UCSD-AML1 (cell line): ENCODE data around the gene PTPRN2.
"Not testable (repeated sequence)": the region's sequence is repeated elsewhere in the genome, so short reads cannot be mapped to it uniquely, and the experiment has no call there.

Experiments used
- DNase-seq: peaks from one replicate; lab custom pipeline; 2025; ENCODE audit not compliant: unreplicated experiment; lab: John Stamatoyannopoulos, UW

The PTPRN2 gene

DNA sequence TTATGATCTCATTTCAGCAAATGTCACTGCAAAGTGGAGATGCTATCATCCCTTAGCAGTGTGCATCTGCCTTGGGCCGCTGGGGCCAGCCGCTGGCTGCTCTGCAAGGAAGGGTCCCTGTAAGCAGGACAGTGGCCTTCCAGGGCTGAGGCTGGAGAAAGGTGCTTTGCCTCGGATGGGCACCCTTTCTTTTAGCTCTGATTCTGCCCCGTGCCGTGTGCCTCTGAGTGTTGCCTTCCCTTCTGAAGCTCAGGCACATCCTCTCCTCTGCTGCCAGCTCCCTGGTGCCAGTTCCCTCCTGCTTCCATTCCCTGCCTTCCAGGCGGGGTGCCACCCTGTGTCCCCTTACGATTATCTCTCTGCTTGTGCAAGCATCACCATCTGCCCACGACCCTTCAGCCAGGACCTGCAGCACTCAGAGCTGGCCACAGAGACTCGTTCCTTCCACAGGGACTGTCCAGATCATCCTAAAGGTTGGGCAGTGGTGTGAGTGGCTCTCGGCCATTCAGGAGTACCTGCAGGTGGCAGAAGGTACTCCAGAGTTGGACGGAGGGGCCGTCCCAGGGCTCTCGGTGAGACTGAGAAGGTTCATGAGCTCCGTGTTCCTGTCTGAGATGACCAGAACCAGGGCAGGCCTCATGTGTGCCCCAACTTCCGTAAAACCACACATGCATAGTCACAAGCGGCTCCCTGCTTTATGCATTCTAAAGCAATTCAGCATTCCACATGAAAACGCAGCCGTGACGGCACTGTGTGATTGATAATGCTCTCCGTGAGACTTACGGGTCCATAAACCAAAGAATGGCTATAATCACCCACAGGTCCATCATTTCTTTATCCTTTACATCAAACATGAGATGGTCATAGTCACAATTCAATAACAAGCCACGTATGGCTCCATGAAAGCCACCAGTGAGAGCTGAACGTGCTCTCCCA lies 879.4 kb downstream of the PTPRN2 start:
- DNase-seq, result no peak

DNA sequence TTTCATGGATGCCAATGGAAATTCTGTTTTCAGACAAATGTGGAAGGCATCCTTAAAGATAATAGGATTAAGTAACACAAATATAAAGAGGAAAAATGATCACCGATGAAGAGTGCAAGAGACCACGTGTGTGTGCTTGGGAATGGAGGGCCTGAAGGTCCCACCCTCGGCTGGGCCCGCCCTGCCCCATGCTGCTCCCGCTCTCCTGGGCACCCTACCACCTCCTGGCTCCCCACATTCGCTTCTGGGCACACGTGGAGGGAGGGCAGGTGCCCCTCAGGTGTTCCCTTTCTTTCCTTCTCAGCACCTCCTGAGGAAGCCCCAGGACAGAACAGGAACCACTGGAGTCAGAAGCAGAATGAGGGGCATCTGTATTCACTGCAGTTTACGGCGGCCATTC lies 883.3 kb downstream of the PTPRN2 start:
- DNase-seq, result no peak

DNA sequence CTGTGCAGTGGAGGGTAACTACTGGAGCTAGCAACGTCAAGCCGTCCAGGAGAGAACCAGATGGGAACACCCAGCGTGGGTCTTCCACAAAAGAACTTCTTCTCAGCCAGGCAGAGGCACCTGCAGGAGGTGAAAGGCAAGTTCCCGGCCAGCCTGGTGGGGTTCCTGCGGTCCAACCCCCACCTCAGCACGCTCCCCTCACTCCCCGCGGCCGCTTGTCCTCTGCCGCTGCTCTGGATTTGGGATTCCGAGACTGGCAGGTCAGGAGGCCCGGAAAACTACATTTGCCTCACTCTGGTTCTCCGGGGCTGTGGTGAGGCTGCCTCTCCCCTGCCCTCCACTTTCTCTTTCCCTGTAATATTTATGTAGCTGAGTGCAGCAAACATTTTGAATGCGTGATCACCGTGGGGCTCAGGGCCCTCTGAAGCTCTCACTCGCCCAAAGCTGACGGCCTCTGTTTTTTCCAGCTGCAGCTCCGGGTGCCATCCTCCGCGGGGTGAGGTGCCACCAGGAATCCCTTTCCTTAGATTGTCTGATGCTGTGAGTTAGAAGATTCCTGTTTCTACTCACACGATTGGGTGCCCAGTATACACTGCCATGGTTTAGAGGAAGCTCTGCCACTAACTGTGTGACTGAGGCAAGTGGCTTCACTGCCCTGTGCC lies 884.0 kb downstream of the PTPRN2 start:
- no peak for DNase-seq

DNA sequence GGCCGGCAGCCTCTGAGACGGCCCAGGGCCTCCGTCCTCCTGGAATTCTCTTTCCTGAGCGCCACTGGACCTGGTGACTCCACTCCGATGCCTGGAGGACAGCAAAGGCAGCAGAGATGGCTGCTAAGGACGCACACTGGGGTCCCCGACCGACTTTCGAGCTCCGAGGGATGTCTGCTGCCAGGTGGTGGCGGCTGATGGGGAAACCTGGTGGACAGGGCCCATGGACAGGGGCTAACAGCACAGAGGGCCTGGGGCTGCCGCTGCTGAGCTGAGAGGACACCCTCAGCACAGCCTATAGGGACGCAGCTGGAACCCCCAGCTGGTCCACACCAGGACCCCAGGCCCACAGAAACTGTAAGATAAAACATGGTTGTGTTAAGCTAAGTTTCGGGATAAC lies 884.5 kb downstream of the PTPRN2 start:
- no peak for DNase-seq

DNA sequence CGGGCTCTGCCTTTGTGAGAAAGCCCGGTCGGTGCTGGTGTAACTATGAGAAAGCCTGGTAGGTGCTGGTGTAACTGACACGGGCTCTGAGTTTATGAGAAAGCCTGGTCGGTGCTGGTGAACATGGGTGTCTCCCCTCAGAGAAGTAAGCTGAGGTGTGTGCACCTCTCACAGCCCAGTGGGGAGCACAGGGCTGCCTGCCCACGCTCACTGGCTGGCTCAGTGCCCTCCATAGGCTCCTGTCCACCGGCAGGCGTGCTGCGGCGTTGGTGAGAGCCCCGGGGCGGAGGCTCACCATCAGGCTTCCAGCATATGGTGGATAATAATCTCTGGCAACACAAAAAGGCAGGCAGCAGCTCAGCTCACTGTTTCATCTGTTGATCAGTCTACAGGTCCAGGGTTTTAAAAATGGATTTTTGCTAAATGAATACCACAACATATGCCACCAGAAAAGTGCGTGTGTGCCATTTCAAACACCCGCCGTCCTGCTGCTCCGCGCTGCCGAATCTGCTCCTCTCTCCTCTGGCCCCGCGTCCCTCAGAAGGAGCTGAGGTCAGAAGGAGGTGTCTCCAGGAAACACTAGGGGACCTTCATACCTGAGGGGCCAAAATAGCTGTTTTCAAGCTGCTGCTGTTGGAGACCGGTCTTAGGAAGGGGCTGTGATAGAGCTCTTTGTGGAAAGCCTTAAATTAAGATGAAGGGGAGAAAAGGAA lies 885.2 kb downstream of the PTPRN2 start:
- no peak for DNase-seq

DNA sequence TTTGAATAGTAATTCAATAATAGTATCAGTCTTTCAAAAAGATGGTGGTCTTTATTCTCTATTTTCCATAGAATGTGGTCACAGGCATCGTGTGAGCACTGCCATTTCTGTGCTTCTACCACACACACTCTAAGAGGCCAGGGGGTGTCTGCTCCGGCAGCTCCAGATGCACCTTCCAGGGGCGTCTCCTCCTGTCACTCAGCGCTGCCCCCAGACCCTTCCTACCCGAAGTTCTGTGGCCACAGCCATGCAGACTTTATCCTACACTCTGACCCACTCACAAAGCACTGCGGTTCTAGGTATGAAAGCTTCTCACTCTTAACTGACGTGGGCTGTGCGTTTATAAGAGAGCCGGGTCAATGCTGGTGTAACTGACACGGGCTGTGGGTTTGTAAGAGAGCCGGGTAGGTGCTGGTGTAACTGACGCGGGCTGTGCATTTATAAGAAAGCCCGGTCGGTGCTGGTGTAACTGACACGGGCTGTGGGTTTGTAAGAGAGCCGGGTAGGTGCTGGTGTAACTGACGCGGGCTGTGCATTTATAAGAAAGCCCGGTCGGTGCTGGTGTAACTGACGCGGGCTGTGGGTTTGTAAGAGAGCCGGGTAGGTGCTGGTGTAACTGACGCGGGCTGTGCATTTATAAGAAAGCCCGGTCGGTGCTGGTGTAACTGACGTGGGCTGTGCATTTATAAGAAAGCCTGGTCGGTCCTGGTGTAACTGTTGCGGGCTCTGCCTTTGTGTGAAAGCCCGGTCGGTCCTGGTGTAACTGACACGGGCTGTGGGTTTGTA lies 886.0 kb downstream of the PTPRN2 start:
- DNase-seq, result not testable (repeated sequence)

DNA sequence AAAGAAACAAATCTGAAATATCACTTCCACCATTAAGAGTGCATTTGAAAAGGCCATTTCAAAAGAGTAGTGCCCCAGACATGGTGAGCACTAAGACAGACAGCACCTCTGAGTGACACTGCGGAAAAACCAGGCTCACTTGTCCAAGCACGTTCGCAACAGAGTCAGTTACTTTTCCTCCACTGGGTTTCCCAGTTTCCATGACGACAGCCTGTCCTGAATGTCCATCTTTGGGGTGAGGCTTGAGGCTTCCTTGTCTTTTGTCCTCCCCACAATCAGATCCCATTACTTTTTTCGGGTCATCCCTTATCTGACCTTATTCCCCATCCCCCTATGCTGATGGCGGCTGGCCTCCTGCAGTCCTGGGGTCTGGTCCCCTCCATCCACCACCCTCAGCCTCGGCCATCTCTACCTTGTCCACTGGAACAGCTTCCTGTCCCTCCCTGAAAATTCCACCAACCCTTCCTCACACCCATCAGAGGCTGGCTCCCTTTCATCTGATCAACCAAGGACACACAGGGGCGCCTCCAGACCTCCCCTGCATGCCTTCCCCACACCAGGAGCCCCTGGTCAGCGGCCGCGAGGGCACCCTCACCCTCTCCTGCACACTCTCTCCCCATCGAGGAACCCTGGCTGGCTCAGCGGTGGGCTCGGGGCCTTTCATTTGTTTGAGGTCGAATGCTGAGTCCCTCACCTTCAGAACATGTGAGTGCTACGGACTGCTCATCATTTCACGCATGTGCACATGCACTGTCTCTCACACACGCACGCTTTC lies 887.2 kb downstream of the PTPRN2 start:
- DNase-seq, result no peak

DNA sequence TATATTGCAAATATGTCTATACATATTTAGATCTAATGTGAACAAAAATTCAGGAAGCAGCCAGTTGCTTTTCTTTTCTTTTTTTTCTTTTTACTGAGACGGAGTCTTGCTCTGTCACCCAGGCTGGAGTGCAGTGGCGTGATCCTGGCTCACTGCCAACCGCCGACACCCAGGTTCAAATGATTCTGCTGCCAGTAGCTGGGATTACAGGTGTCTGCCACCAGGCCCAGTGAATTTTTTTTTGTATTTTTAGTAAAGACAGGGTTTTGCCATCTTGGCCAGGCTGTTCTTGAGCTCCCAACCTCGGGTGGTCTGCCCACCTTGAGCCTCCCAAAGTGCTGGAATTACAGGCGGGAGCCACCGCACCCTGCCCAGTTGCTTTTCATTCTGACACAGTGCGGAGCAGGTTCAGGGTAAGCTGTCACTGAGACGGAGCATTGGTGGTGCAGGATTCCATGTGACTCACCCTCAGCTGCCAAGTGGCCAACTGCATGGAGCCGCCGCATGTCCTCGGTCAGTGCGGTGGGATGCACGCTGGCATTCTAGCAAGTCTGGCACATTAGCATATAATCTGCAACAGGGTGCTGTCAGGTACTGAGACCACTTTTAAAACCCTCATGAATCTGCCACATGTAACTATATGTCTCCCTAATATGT lies 888.1 kb downstream of the PTPRN2 start:
- DNase-seq, result no peak

DNA sequence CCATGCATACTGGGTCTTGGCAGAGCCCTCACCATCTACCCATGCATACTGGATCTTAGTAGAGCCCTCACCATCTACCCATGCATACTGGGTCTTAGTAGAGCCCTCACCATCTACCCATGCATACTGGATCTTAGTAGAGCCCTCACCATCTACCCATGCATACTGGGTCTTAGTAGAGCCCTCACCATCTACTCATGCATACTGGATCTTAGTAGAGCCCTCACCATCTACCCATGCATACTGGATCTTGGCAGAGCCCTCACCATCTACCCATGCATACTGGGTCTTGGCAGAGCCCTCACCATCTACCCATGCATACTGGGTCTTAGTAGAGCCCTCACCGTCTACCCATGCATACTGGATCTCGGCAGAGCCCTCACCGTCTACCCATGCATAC lies 890.3 kb downstream of the PTPRN2 start:
- DNase-seq, result not testable (repeated sequence)

DNA sequence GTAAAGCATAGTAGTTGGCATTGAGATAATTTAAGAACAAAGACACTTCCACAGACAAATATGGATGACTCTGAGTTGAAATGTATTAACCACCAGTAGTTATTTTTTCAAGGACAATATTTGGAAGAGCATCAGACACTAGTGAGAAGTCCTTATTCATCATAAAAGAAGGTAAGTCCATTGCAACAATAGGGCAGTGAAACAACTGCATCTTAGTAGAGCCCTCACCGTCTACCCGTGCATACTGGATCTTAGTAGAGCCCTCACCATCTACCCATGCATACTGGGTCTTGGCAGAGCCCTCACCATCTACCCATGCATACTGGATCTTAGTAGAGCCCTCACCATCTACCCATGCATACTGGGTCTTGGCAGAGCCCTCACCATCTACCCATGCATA lies 892.0 kb downstream of the PTPRN2 start:
- not testable (repeated sequence) for DNase-seq

DNA sequence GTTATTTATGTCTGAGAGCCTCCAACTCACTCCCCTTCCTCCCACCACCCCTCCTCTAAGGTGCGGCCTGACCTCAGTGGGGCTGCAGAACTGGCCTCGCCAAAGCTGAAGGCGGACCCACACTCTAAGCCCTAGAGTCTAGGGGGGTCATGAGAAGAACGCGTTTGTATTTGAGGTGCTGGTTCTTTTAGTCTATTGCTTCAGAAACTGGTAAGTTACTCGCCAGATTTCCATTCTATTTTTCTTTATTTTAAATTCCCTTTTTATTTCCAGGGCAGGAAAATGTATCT lies 893.3 kb downstream of the PTPRN2 start:
- DNase-seq, result no peak

DNA sequence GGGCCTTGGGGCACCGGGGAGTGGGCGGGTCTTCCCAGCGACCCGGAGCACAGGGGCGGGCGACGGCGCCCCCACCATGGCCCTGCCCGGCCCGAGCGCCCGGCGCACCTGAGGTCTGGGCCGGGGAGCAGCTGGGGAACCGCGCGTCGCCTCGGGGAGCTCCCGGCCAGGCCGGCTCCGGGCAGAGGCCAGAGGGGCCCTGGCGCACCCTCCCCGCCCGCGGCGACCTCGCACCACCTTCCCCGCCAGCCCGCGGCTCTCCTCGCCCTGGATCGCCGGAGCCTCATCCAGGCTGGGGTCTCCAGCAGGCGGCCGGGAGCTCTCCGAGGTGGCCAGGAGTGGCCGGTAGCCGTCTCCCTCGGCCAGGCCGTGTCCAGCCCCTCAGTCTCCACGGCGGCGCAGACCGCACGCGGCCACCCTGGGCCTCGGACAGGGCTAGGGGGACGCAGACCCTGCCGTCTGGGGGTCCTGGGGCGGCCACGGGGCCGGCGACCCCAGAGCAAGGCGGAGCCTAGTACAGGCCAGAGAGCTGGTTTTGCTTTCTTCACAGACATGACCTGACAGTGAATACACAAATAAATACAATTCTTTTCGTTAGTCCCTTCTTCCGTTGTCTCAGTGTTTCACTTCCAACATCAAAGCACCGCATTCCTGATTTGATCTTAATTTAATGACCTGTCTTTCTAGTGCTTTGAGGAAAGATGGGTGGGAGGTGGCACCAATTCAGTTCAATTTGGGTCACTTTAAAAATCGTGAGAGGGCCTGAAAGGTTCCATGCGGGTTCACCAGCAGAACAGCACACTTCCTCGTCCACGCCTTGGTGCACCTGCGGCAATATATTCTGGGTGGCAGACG lies 893.9 kb downstream of the PTPRN2 start:
- no peak for DNase-seq

DNA sequence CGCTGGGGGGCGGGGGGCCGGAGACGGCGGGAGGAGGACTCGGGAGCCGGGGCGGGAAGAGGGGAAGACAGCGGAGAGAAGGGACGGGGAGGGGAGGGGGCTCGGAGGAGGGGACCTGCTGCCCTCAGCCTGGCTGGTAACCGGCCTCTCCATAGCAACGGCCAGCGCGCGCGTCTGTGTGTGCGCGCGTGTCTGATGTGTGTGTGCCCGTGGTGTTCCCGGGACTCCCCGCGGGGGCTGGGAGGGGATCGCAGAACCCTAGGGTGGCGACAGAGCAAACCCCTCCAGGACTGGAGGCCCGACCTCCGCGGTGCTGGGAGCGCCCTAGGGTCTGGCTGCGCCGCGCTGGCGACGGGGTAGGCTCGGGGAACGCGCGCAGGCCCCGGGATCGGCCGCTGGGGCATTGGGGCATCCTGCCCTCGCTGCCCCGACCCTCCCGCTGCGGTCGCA lies 894.5 kb downstream of the PTPRN2 start:
- no peak for DNase-seq

DNA sequence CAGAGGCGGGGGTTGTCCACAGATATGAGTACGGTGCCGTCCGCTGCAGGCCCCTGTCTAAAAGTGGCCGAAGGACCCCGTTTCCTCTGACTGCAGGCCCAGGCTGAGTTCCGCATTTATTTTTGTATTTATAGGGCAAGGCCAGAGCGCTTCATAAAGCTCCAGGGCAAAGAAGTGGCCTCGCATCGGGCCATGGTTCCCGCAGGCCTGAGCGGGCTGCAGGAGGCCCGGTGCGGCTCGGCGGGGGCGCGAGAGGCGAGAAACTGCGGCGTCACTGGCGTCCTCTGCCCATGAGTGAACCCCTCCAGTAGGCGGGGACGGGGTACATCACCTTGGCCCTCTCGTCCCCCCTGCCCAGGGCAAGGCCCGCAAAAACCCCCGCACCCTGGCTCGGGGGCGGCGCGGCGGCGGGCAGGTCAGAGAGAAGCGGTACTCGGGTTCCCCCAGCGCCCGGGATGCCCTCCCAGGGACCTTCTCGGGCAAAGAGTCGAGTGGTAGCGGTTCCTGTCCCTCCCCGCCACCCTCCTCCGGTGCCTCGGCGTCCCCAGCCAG lies 895.1 kb downstream of the PTPRN2 start:
- DNase-seq, result no peak

DNA sequence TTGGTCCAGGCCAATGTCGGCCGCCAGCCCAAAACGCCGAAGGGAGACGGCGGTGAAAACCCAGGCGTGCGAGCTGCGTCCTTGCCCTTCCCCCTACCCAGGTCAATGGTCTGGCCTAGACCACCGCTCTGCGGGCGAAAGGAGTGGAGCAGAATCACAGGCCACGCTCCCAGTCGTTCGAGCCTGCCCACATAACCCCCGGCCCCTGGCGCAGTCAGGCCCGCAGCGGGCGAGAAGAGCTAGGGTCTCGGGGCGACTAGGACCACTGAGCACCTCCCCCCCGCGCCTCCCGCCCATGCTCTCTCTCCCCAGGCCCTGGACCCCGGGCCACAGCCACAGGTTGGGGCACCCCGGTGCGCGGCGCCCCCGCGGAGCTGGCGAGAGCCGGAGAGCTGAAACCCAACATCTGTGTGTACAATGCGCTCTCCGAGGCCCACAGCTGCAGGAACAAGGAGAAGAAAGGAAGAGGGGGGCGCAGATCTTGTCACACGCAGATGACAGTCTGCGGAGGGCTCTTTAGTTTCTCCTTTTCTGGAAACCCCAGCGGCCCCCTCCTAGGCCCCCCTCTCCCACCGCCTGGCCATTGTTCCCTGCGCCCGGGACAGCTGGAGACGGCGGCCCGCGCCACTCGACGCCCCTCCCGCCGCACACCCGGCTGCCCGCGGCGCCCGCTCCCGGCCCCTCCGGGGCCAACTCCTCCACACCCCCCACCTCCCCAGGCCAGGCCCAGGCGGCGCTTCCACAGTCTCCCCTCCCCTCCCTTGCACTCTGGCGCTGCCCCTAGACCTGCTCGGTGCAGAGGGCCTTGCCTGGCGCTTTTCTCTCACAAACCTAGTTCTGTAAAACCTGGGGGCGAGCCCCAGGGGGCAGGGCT lies 895.8 kb downstream of the PTPRN2 start:
- DNase-seq, result no peak

DNA sequence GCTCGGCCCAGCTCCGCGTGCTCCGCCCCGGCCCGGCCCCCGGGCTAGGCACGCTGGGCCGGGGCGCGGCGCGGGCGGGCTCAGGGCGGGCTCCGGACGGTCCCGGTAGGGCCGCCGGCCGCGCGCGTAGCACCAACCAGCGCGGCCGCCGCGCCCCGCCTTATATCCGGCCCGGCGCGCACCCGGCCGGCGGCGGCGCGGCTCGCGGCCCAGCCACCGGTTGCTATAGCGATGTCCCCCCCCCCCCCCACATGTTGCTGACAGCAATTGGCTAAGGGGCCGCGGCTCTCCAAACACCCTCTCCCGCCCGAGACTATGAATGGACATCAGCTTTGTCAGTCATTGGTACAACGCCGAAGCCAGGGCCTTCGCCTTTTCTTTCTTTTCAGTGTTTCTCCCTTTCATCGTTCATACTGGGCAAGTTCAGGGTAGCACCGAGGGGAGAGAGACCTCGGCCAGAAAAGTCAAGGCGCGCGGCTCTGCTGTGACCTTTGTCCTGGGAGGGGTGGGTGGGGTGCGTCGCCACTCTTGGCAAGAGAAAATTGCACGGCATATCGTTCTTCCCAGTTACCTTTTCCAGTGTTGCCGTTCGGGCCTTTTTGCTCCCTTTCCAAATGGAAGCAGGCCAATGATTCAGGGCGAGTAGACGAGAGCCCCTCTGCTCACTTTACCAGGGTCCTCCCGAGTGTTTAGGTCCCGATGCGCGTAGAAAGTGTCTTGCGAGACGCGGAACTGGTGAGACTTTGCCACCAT lies 896.6 kb downstream of the PTPRN2 start:
- DNase-seq, result no peak
